Gastroesophageal sphincter (tissue), 4 donors: ENCODE data around the gene HPRT1. TPM values are rescaled to one million over a fixed set of nuclear protein-coding genes. Genes with fewer than 3 reads are reported as not detected.

ENCODE experiments used
- ATAC-seq: fragments of 150-250 bp; one replicate; pipeline ENCODE4 v1.9.1; 2016; ENCODE audit warnings: mild to moderate bottlenecking, moderate library complexity
- H3K27ac ChIP-seq, 4 donors: fragments of 200-600 bp; sonication (generic) in 3 of 4; 1 replicate in 3 of 4; 2 replicates in 1 of 4; pipeline ENCODE4 v1.5.1; 2016 to 2019
- H3K27me3 ChIP-seq: fragments of 200-600 bp; sonication (generic); one replicate; pipeline ENCODE4 v1.5.1; 2019
- H3K36me3 ChIP-seq, 2 donors: fragments of 200-600 bp; sonication (generic); one replicate each; pipeline ENCODE4 v1.5.1; 2019; ENCODE audit warnings: control low read depth in 1 of 2
- H3K4me1 ChIP-seq, 3 donors: fragments of 200-600 bp; sonication (generic); 1 replicate in 2 of 3; 2 replicates in 1 of 3; pipeline ENCODE4 v1.5.1; 2016 to 2019; ENCODE audit warnings: control low read depth in 2 of 3
- H3K4me3 ChIP-seq, 2 donors: fragments of 200-600 bp; sonication (generic); one replicate each; pipeline ENCODE4 v1.5.1; 2019; ENCODE audit warnings: mild to moderate bottlenecking in 1 of 2, moderate library complexity in 1 of 2
- H3K9me3 ChIP-seq, 3 donors: fragments of 200-600 bp; sonication (generic); one replicate each; pipeline ENCODE4 v1.5.1; 2017 to 2019; ENCODE audit warnings: control low read depth in 2 of 3
- CTCF ChIP-seq, 4 experiments: fragments of 200-600 bp in 2 of 4; fragments of 450-650 bp in 2 of 4; sonication (generic) in 1 of 4; IDR thresholded peaks; one replicate each; pipeline ENCODE4 v1.5.1; 2017 to 2019; ENCODE audit warnings: antibody characterized with exemption in 4 of 4, mild to moderate bottlenecking in 2 of 4, moderate library complexity in 2 of 4
- EP300 ChIP-seq: sonication (generic); formaldehyde crosslinking; IDR thresholded peaks from one replicate; pipeline ENCODE4 v1.6.1; 2017; ENCODE audit warnings: antibody characterized with exemption, mild to moderate bottlenecking
- POLR2A ChIP-seq, 2 donors: fragments of 450-650 bp; IDR thresholded peaks; one replicate each; pipeline ENCODE4 v1.6.1; 2017; ENCODE audit warnings: antibody characterized with exemption in 2 of 2, mild to moderate bottlenecking in 2 of 2, moderate library complexity in 1 of 2
- POLR2AphosphoS5 ChIP-seq: sonication (generic); formaldehyde crosslinking; IDR thresholded peaks from one replicate; pipeline ENCODE4 v1.6.1; 2017; ENCODE audit warnings: antibody characterized with exemption
- WGBS, 2 donors: methylation state at CpG; one replicate each; pipeline ENCODE4 v1.1.5; 2018; ENCODE audit warnings: low coverage in 1 of 2; 5-methylcytosine and 5-hydroxymethylcytosine counted together
- total RNA-seq, 4 donors: library from RNA; depleted of rRNA; stranded (reverse); fragments of >200 nt; gene quantifications; one replicate each; pipeline ENCODE4 v1.1.0, GENCODE V29; 2016

Gene HPRT1
- total RNA-seq, 4 donors from 2014 or later, result 6.7 to 12.5 (median 7.2) TPM

- Histone ChIP-seq H3K27me3 (peaks cover 15% of the 10 kb centered on the region), H3K27ac (no peak overlapping the region), H3K4me3 (no peak overlapping the region), H3K36me3 (no peaks in the 10 kb centered on the region), H3K4me1 (peaks cover 0 to 16% (median 0%) of the 10 kb centered on the region in 3 donors), H3K9me3 (no peaks in the 10 kb centered on the region)
- ATAC-seq, result no peak
- TF ChIP-seq CTCF (IDR thresholded peaks at IDR 0.05), result no peak
- WGBS, 2 donors, result 52 to 62% methylated on average over 2 to 3 of the region's 3 CpGs
Observed at GRCh38 chrX:134543288-134543687, 83.3 kb downstream of the HPRT1 start.

GRCh38 chrX:134544135-134544512 lies 84.2 kb downstream of the HPRT1 start:
- H3K9me3 ChIP-seq, result no peaks in the 10 kb centered on the region
- no peak for ATAC-seq
- no peak overlapping the region for H3K27ac ChIP-seq
- H3K4me3 ChIP-seq, result peak overlapping the region in 1 of 2 donors; percentile 46
- WGBS, 2 donors, result 48 to 53% methylated on average over 5 to 6 of the region's 6 CpGs
- peaks cover 15% of the 10 kb centered on the region for H3K27me3 ChIP-seq
- no peaks in the 10 kb centered on the region for H3K36me3 ChIP-seq
- H3K4me1 ChIP-seq, result peaks cover 0 to 22% (median 0%) of the 10 kb centered on the region in 3 donors
- TF ChIP-seq POLR2A (IDR thresholded peaks at IDR 0.05) (no peak), CTCF (IDR thresholded peaks at IDR 0.05) (no peak), EP300 (no peak), POLR2AphosphoS5 (no peak)

- Histone ChIP-seq H3K27me3 (peaks cover 15% of the 10 kb centered on the region), H3K4me3 (peak overlapping the region; percentile 4 to 46), H3K4me1 (peaks cover 0 to 22% (median 0%) of the 10 kb centered on the region in 3 donors), H3K27ac (no peak overlapping the region), H3K36me3 (no peaks in the 10 kb centered on the region), H3K9me3 (no peaks in the 10 kb centered on the region)
- WGBS, 2 donors, result 37% methylated on average over 8 of the region's 52 CpGs; no CpG with 5 or more reads in 1 of the 2 donors
- TF ChIP-seq EP300 (no peak), POLR2A (IDR thresholded peaks at IDR 0.05) (no peak), CTCF (IDR thresholded peaks at IDR 0.05) (no peak), POLR2AphosphoS5 (no peak)
- no peak for ATAC-seq
Observed at GRCh38 chrX:134544513-134545151, 84.7 kb downstream of the HPRT1 start.

GRCh38 chrX:134545510-134545909 lies 85.5 kb downstream of the HPRT1 start:
- WGBS, 2 donors, result 74% methylated on average over 8 of the region's 20 CpGs; no CpG with 5 or more reads in 1 of the 2 donors
- Histone ChIP-seq H3K27ac (no peak overlapping the region), H3K36me3 (no peaks in the 10 kb centered on the region), H3K27me3 (peaks cover 15% of the 10 kb centered on the region), H3K9me3 (no peaks in the 10 kb centered on the region), H3K4me3 (no peak overlapping the region), H3K4me1 (peaks cover 0 to 27% (median 0%) of the 10 kb centered on the region in 3 donors)
- TF ChIP-seq POLR2AphosphoS5, result no peak
- no peak for TF ChIP-seq POLR2A (IDR thresholded peaks at IDR 0.05)
- TF ChIP-seq CTCF (IDR thresholded peaks at IDR 0.05), result no peak
- ATAC-seq, result no peak

- no peaks in the 10 kb centered on the region for H3K36me3 ChIP-seq
- no CpG with 5 or more reads among the region's 35 CpGs for WGBS, 2 donors
- peaks cover 0 to 27% (median 0%) of the 10 kb centered on the region in 3 donors for H3K4me1 ChIP-seq
- no peaks in the 10 kb centered on the region for H3K9me3 ChIP-seq
- no peak for TF ChIP-seq EP300
- TF ChIP-seq POLR2AphosphoS5, result no peak
- no peak for TF ChIP-seq CTCF (IDR thresholded peaks at IDR 0.05)
- no peak for TF ChIP-seq POLR2A (IDR thresholded peaks at IDR 0.05)
- H3K27ac ChIP-seq, result no peak overlapping the region
- ATAC-seq, result no peak
- H3K27me3 ChIP-seq, result peaks cover 15% of the 10 kb centered on the region
- no peak overlapping the region for H3K4me3 ChIP-seq
Observed at GRCh38 chrX:134546187-134546586, 86.2 kb downstream of the HPRT1 start.
